Transverse colon (tissue), 4 donors: Measurements from ENCODE around the gene MUC4. TPM values are rescaled to one million over a fixed set of nuclear protein-coding genes. Genes with fewer than 3 reads are reported as not detected.
A peak's percentile ranks its signal among the peaks of the same experiment; 100 is the strongest.

ENCODE experiments used
- DNase-seq: peaks from one replicate; pipeline ENCODE4 v3.0.0-alpha.2; 2019
- H3K27ac ChIP-seq, 4 donors: fragments of 200-600 bp; sonication (generic); 2 replicates each; pipeline ENCODE4 v1.5.1; 2016 to 2018; ENCODE audit warnings: inconsistent platforms in 4 of 4
- H3K27me3 ChIP-seq: fragments of 200-600 bp; sonication (generic); 2 replicates; pipeline ENCODE4 v1.5.1; 2017; ENCODE audit warnings: inconsistent platforms
- H3K36me3 ChIP-seq, 4 donors: fragments of 200-600 bp; sonication (generic); 2 replicates each; pipeline ENCODE4 v1.5.1; 2017 to 2019; ENCODE audit warnings: inconsistent platforms in 4 of 4
- H3K4me1 ChIP-seq, 4 donors: fragments of 200-600 bp; sonication (generic); 2 replicates each; pipeline ENCODE4 v1.5.1; 2017 to 2020; ENCODE audit warnings: inconsistent platforms in 4 of 4
- H3K4me3 ChIP-seq, 4 donors: fragments of 200-600 bp; sonication (generic); 1 replicate in 1 of 4; 2 replicates in 3 of 4; pipeline versions ENCODE4 v1.5.1 to v1.6.1; 2017 to 2019; ENCODE audit warnings: inconsistent platforms in 4 of 4
- H3K9me3 ChIP-seq, 2 donors: fragments of 200-600 bp; sonication (generic); 2 replicates each; pipeline ENCODE4 v1.5.1; 2017 to 2019; ENCODE audit warnings: inconsistent platforms in 2 of 2
- EP300 ChIP-seq: sonication (generic); formaldehyde crosslinking; IDR thresholded peaks from one replicate; pipeline ENCODE4 v1.6.1; 2017; ENCODE audit warnings: antibody characterized with exemption, low read depth
- POLR2A ChIP-seq: fragments of 450-650 bp; IDR thresholded peaks from one replicate; pipeline ENCODE4 v1.6.1; 2016; ENCODE audit warnings: antibody characterized with exemption, mild to moderate bottlenecking, moderate library complexity
- POLR2AphosphoS5 ChIP-seq, 3 donors: sonication (generic); formaldehyde crosslinking; IDR thresholded peaks; one replicate each; pipeline ENCODE4 v1.6.1; 2016; ENCODE audit warnings: antibody characterized with exemption in 3 of 3
- WGBS, 2 donors: methylation state at CpG; one replicate each; pipeline ENCODE4 v1.1.5; 2018; ENCODE audit warnings: low coverage in 1 of 2; 5-methylcytosine and 5-hydroxymethylcytosine counted together
- in situ Hi-C, 4 donors: fragments of 200-750 bp; cut with MboI; loops; one replicate each; pipeline versions ENCODE4 v1.15.0 to v1.15.1; 2017; ENCODE audit warnings: low sequenced_read_pairs in 3 of 4, low pct_ligation_motif_present in 1 of 4, low pct_unique_long_range_greater_than_20kb in 1 of 4
- intact Hi-C: fragments of 100-400 bp; cut with DNase I; formaldehyde crosslinking; loops from one replicate; pipeline ENCODE4 v1.15.1; 2023; ENCODE audit warnings: low total_unique reads
- total RNA-seq, 4 donors: library from RNA; depleted of rRNA; stranded (reverse); fragments of >200 nt; gene quantifications; one replicate each; pipeline ENCODE4 v1.1.0, GENCODE V29; 2016
- TF ChIP-seq, protein P1 (sequence below), 5 experiments: fragments of 200-600 bp in 3 of 5; fragments of 450-650 bp in 2 of 5; sonication (generic) in 3 of 5; IDR thresholded peaks; 1 replicate in 2 of 5; 2 replicates in 3 of 5; pipeline ENCODE4 v1.5.1; 2016 to 2017; ENCODE audit warnings: antibody characterized with exemption in 5 of 5, inconsistent platforms in 3 of 5, mild to moderate bottlenecking in 2 of 5, moderate library complexity in 1 of 5

MUC4 gene
- total RNA-seq, 4 donors from 2014 or later: 111 to 354 (median 170) TPM

GRCh38 chr3:195836476-195837135 lies 24.9 kb upstream of the MUC4 start:
- H3K27ac ChIP-seq: no peak overlapping the region
- no peak overlapping the region for H3K4me3 ChIP-seq
- no peaks in the 10 kb centered on the region for H3K9me3 ChIP-seq
- in situ Hi-C loops: no loop called here
- WGBS, 2 donors: 83 to 100% methylated on average over 1 to 14 of the region's 14 CpGs
- H3K27me3 ChIP-seq: no peaks in the 10 kb centered on the region
- no peak for DNase-seq
- H3K4me1 ChIP-seq: peaks cover 0 to 4% (median 2%) of the 10 kb centered on the region in 4 donors
- TF ChIP-seq, protein P1, sequence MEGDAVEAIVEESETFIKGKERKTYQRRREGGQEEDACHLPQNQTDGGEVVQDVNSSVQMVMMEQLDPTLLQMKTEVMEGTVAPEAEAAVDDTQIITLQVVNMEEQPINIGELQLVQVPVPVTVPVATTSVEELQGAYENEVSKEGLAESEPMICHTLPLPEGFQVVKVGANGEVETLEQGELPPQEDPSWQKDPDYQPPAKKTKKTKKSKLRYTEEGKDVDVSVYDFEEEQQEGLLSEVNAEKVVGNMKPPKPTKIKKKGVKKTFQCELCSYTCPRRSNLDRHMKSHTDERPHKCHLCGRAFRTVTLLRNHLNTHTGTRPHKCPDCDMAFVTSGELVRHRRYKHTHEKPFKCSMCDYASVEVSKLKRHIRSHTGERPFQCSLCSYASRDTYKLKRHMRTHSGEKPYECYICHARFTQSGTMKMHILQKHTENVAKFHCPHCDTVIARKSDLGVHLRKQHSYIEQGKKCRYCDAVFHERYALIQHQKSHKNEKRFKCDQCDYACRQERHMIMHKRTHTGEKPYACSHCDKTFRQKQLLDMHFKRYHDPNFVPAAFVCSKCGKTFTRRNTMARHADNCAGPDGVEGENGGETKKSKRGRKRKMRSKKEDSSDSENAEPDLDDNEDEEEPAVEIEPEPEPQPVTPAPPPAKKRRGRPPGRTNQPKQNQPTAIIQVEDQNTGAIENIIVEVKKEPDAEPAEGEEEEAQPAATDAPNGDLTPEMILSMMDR (IDR thresholded peaks at IDR 0.05): no peak
- no peak for TF ChIP-seq POLR2A
- no peak for TF ChIP-seq POLR2AphosphoS5 (IDR thresholded peaks at IDR 0.05)
- TF ChIP-seq EP300: no peak
- intact Hi-C loops: no loop called here
- H3K36me3 ChIP-seq: no peaks in the 10 kb centered on the region

DNA sequence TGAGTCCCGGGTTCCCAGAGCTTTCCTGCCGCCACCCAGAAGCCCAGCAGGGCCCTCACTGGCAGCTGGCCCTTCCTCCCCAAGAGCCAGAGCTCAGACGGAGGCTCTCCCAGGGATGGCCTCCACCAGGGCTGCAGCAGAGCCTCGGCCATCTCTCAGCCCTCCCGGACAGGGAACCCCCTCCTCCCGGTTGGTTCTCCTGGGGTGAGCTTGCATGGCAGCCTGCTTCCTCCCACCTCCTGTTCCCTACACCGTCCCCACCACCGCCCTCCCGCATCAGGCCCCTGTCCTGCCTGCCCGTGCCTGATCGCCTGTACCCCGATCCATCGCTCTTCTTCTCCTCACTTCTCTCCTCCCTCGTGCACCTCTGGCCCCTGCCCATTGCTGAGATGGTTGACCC lies 24.1 kb upstream of the MUC4 start:
- H3K4me1 ChIP-seq: peaks cover 0 to 4% (median 2%) of the 10 kb centered on the region in 4 donors
- 82 to 93% methylated on average over 10 to 14 of the region's 14 CpGs for WGBS, 2 donors
- no peak for DNase-seq
- TF ChIP-seq, protein P1 (IDR thresholded peaks at IDR 0.05): no peak
- no peak for TF ChIP-seq POLR2AphosphoS5 (IDR thresholded peaks at IDR 0.05)
- no peak for TF ChIP-seq POLR2A
- intact Hi-C loops (no loop called here), in situ Hi-C loops (no loop called here)
- no peaks in the 10 kb centered on the region for H3K27me3 ChIP-seq
- peak overlapping the region in 3 of 4 donors; percentile 21 to 47 (median 41) for H3K27ac ChIP-seq
- H3K4me3 ChIP-seq: no peak overlapping the region
- H3K36me3 ChIP-seq: no peaks in the 10 kb centered on the region
- no peaks in the 10 kb centered on the region for H3K9me3 ChIP-seq

DNA sequence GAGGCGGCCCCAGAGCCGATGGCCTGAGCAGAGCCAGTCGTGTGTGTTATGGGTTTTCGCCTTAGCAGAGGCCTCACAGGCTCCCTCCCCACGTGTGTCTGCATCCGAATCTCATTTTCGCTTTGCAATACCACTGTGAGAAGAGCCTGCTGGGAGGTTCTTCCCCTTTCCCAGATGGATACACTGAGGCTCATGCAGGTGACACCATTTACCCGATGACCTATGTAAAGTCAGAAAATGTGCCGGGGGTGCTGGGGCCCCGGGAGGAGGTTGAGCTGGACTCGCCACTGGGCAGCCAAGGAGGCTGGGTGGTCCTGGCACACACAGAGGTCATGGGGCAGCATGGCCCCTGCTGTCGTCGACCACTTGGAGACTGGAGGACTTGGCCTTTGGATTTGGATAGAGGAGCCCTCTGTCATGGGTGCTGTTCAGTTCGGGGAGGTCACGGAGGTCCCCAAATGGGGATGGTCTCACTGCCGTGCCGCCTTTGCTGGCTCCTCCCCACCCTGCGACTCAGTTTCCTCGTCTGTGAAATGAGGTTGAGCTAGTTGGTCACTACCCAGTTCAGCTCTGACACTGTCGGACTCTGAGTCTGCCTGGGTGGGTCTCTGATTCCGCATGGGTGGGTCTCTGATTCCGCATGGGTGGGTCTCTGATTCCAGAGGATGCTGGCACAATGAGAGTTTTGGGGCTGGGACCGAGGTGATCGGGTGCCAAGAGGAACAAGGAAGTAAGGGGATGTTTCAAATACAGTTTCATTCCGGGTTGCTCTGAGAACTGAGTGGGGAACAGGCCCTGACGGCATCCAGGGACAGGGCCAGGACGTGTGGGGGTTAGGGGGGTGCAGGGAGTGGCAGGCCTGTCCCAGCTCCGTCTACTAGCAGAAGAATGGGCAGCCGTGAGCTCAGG lies 23.2 kb upstream of the MUC4 start:
- H3K27ac ChIP-seq: peak overlapping the region in 3 of 4 donors; percentile 21 to 47 (median 41)

DNA sequence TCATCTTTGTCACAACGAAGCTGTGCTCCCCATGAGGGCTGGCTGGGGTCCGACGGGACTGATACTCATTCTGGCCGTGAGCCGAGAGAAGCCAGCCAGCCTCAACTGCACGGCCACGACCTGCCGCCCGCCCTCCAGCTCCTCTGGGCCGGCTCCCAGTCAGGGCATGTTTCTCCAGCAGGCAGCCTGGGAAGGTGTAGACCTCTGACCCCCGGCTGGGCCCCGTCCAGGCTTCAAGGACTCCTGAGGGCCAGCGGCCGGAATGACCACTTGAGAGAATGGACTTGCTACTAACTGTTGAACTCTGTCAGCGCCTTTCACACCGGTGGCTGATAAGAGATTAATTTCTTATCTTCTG lies 18.1 kb upstream of the MUC4 start:
- no peak for DNase-seq
- 42 to 73% methylated on average over 4 to 11 of the region's 16 CpGs for WGBS, 2 donors
- intact Hi-C loops: no loop called here
- H3K4me1 ChIP-seq: peaks cover 6 to 26% (median 22%) of the 10 kb centered on the region in 4 donors
- H3K36me3 ChIP-seq: no peaks in the 10 kb centered on the region
- no peak for TF ChIP-seq EP300
- no peaks in the 10 kb centered on the region for H3K9me3 ChIP-seq
- no peak overlapping the region for H3K4me3 ChIP-seq
- peak overlapping the region; percentile 70 to 88 (median 82) for H3K27ac ChIP-seq
- H3K27me3 ChIP-seq: no peaks in the 10 kb centered on the region
- in situ Hi-C loops: no loop called here

More for the DNA sequence above, 23.2 kb upstream of the MUC4 start:
- in situ Hi-C loops (no loop called here), intact Hi-C loops (no loop called here)
- Histone ChIP-seq H3K4me1 (peaks cover 0 to 8% (median 6%) of the 10 kb centered on the region in 4 donors), H3K27me3 (no peaks in the 10 kb centered on the region), H3K36me3 (no peaks in the 10 kb centered on the region), H3K9me3 (no peaks in the 10 kb centered on the region), H3K4me3 (no peak overlapping the region)
- WGBS, 2 donors: 77 to 78% methylated on average over 8 to 29 of the region's 29 CpGs
- DNase-seq: peak; percentile 67
- peak in 1 of 3 donors; percentile 17 for TF ChIP-seq POLR2AphosphoS5 (IDR thresholded peaks at IDR 0.05)
- TF ChIP-seq, protein P1 (IDR thresholded peaks at IDR 0.05): no peak
